ENCODE data around the gene CAND1.

CAND1 gene

DNA sequence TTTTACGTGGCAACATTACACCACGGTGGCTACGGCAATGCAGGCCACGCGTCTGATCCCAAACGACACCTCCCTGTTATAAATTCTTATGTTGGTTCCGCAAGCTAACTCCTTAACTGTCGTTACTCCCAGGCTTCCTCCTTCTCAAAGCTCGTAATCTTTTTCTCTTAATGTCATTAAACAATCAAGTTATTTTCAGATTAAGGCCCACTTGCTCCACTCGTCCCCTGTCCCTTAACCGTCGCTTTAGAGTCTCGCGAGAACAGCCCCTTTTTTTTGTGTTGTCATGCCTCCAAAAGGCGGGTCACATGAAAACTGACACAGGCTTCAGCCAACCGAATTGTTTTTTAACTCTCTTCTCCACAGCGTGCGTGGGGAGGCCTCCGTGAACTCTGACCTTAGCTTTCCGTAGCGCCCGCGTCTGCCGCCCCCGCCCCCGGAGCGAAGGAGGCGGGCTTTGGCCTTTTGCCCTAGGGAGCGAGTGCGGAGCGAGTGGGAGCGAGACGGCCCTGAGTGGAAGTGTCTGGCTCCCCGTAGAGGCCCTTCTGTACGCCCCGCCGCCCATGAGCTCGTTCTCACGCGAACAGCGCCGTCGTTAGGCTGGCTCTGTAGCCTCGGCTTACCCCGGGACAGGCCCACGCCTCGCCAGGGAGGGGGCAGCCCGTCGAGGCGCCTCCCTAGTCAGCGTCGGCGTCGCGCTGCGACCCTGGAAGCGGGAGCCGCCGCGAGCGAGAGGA, at the start of gene CAND1:
Gene CAND1, plus strand, starts transcription at position 463 of the 737 bp plus-strand sequence. CDS start 360 bp downstream, outside the sequence.
- peak; percentile 80 for DNase-seq

GRCh38 chr12:67220065-67220464, 49.1 kb upstream of the CAND1 start:
- DNase-seq = no peak

GRCh38 chr12:67222302-67222701, 46.9 kb upstream of the CAND1 start:
- DNase-seq = no peak

DNA sequence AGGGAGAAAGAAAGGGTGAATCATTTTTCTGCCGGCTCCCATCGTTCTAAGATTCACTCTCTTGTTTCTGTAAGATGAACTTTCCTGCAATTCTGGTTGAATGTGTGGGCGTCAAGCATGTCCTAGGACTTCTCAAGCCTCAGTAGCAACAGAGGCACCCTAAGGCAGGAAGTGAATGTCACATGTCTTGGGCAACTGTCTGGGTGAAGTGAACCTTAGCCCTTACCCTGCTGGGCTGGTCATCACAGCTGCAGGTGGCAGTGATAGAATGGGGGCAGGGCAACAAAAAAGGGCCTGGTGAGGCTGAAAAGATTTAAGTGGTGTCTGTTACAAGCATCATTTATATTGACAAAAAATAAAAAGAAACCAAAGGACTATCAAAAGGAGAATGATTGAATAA, 45.9 kb upstream of the CAND1 start:
- DNase-seq = no peak

DNA sequence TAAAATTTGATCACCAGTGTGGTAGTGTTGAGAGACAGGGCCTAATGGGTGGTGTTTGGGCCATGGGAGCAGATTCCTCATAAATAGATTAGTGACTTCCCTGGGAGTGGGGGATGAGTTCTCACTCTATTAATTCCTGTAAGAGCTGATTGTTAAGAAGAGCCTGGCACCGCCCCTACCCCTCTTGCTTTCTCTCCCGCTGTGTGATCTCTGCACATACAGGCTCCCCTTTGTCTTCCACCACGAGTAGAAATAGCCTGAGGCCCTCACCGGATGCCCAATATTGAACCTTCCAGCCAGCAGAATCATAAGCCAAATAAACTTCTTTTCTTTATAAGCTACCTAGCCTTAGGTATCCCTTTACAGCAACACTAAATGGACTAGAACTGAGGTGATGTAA, 31.9 kb upstream of the CAND1 start:
- no peak for DNase-seq

DNA sequence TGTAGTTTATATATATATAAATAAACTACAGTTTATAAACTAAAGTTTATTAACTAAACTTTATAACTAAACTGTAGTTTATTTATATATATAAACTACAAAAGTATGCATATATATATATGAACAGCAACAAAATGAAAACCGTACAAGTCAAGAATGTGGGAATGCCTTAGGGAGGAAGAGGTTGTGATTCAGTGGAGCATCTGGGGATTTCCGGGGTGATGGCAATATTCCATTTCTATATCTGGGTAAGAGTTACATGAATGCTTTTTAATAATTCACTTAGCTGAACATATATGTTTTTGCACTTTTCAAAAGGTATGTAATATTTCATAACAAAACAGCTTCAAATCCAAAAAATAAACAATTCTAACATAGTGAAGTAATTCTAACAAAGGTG, 30.1 kb upstream of the CAND1 start:
- DNase-seq = no peak

GRCh38 chr12:67241482-67241881, 27.7 kb upstream of the CAND1 start:
- DNase-seq = no peak

DNA sequence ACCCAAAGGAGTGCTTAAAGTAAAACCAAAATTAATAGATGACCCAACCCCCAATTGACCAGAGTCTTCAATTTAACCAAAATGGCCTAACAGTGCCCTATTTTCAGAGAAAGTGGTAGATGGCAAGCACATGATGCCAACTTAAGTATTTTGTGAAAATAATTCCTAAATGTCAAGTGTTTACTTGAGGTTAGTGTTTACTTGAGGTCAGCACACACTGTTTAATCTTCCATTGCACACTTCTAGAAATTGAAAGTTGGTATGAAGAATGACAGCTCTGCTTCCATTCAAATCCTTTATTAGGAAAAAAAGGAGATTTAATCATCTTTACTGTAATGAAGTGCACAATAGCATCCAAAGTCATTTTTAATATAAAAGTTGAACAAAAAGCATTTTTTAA, 25.9 kb upstream of the CAND1 start:
- DNase-seq = no peak

GRCh38 chr12:67245571-67245970, 23.6 kb upstream of the CAND1 start:
- no peak for DNase-seq

DNA sequence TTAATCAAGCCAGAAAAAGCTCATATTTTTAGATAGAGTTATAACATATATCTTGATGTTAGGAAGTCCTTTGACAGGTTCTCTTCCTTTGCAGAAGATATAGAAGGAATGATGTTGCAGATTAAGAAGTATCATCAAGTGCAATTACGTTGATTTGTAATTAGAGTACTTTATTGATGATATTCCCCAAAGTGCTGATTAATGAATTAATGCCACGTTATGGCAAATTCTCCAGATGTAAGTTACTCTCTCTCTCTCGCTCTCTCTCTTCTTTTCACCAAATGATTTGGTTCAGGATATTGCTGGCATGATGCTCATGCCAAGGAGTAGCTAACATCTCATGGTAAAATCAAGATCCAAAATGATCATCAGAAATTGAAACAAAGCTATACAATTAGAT, 18.1 kb upstream of the CAND1 start:
- DNase-seq = no peak

- DNase-seq = no peak
Observed at GRCh38 chr12:67254372-67255026, 14.7 kb upstream of the CAND1 start.

DNA sequence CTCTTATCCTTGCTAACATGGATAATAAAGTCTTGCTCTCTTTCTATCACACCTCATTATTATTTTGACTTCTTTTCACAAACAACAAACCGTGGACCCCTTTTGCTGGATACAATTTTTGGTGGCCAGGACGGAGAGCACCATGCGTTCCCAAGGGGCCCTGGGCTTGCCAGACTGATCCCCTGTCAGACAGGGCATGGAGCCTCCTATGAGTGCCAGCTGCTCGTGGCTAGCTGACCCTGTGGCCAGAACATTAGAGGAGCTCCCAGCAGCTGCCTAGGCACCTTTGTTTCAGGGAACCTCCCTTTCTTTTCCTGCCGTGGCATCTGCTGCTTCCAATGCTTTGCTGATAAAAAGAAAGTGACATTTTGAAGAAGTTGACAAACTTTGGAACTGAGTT, 12.5 kb upstream of the CAND1 start:
- DNase-seq = no peak

DNA sequence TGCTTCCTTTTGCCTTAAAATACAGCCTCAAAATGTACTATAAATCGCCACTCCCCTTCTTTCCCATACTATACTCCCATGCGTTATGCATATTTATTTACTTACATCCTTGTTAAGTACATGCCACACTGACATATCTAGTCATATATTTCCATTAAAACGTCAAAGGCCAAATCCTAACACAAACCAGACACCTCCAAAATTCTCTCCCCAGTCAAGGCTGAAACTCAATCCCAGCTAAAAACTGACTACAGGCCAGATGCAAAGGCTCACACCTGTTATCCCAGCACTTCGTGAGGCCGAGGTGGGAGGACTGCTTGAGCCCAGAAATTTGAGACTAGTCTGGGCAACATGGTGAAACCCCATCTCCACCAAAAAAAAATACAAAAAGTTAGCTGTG, 5.7 kb upstream of the CAND1 start:
- DNase-seq = no peak

DNA sequence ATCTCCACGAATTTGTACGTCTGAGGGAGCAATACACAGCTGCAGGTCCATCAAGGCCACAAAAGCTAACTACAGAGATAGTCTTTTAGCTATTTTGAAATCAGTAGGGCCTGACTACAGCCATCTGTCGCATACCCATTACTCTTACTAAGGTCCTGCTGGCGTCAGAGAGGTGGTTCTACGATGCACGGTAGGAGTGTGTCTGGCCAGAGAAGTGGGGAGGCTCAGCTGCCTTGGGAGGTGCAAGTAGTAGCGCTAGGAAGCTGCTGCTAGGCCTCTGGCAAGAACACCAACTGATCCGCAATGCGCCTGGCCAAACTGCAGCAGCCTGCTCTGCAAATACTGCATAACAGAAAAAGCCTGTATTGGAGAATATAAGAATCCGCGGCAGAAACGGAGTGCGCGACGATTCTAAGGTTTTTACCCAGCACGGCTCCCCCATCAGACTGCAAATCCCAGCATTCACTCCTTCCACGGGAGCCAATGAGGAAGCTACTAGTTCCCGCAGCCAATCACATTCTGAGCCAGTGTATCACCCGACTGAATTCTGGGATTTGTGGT, 743 bp upstream of the CAND1 start:
- DNase-seq = peak; percentile 98

GRCh38 chr12:67269633-67270573, 745 bp downstream of the CAND1 start:
- no peak for DNase-seq

GRCh38 chr12:67270622-67271021, 1.5 kb downstream of the CAND1 start:
- DNase-seq = no peak

DNA sequence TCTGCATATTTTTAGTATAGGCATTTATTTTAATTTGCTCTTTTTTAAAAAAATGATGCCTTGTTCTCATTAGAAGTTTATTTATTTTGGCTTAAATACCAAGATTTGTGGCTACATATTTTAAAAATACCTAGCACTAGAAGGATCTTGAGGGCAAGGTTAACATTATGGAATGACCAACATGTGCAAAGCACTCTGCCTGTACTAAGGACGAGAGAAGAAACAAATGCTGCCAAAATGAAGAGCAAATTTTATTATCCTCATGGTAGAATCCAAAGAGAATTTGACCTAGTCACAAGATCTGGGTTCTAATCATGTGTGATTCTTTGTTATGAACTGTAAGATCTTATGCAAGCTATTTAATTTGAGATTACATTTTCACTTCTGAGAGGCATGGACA, 2.8 kb downstream of the CAND1 start:
- DNase-seq = no peak

GRCh38 chr12:67274186-67274585, 5.0 kb downstream of the CAND1 start:
- no peak for DNase-seq

- no peak for DNase-seq
Observed at GRCh38 chr12:67275380-67275913, 6.3 kb downstream of the CAND1 start.

DNA sequence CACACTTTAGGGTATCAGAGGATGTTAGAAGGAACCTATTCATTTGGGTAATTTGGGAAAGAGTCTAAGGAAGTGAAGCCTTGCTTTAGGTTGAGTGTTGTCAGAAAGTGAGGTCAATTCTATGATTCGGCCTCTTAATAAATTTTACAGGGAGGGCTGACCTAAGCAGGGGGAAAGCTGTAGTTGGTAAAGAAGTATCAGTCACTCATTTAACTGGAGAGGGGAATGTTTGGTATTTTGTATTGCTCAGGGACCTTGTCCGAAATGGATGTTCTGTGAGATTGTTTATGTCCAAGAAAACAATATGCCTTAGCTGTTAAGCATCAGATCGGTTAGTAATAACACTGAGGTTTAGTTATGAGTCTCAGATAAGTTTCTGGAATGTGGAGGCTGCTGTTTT, 7.3 kb downstream of the CAND1 start:
- DNase-seq = no peak

- DNase-seq = no peak
Observed at GRCh38 chr12:67279637-67280036, 10.5 kb downstream of the CAND1 start.

DNA sequence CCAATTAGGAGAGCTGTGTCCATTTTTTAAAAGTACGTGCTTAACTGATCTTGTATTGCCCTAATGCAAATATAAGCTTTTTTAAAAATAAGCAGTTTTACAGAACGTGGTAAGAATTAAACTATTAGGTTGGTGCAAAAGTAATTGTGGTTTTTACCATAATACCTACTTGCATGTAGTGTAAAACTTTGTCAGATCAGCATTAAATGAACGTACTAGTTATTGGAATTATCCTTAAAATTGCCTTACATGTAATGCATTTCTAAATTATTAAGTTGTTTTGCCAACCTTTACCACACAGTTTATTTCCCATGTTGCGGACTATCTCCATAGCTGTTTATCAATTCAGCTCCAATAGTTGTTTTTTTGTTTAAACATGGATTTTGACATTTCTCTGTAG, 10.9 kb downstream of the CAND1 start:
- DNase-seq = no peak

GRCh38 chr12:67280572-67280971, 11.4 kb downstream of the CAND1 start:
- DNase-seq = no peak

Data from SIG-M5 (cell line).